Prostate gland (tissue), 2 donors: ENCODE data around the gene PDE4D.

Experiments
- CTCF ChIP-seq, 4 experiments: fragments of 200-600 bp in 2 of 4; fragments of 450-650 bp in 2 of 4; sonication (generic) in 2 of 4; IDR thresholded peaks; 1 replicate in 3 of 4; 2 replicates in 1 of 4; pipeline ENCODE4 v1.5.1; 2016 to 2019; ENCODE audit warnings: antibody characterized with exemption in 4 of 4, mild to moderate bottlenecking in 2 of 4, moderate library complexity in 2 of 4
- POLR2A ChIP-seq: fragments of 450-650 bp; IDR thresholded peaks from one replicate; pipeline ENCODE4 v1.6.1; 2016; ENCODE audit warnings: antibody characterized with exemption, mild to moderate bottlenecking
- POLR2AphosphoS5 ChIP-seq: sonication (generic); formaldehyde crosslinking; IDR thresholded peaks from one replicate; pipeline ENCODE4 v1.6.1; 2017; ENCODE audit warnings: antibody characterized with exemption

GRCh38 chr5:59648038-59648831, 245.3 kb downstream of the PDE4D start:
- TF ChIP-seq POLR2AphosphoS5 = no peak
- no peak for TF ChIP-seq POLR2A
- TF ChIP-seq CTCF (IDR thresholded peaks at IDR 0.05) = no peak
